ENCODE data around the gene DDIT3.
A peak's percentile ranks its signal among the peaks of the same experiment; 100 is the strongest.

DDIT3 gene

DNA sequence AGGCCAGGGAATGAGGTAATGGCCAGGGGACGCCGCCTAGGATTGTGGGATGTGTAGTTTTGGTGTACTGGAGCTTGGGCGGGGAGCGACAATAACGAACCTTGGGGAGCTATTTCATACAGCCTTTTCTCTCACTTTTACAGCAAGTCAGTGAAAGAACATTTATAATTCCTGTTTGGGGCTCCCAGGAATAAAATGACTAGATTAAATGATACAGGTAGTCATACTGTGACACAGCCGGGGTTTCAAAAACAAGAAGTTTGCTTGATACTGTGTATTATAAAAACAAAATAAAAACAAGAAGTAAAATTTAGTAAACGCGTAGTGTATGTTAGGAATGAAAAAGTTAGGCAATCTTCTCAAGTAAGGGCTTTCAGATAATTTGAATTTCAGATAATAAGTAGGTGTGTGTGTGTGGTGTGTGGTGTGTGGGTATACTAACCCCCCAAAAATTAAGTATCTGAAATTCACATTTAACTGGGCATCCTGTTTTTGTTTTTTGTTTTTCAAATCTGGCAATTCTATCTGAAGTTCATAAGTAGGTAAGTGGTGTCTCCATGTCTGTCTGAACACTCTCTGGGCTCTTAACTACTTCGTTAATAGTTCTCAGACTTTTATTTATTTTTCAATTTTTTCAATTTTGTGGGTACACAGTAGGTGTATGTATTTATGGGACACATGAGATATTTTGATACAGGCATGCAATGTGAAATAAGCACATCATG lies 27.1 kb upstream of the DDIT3 start:
- DNase-seq (ENCODE audit: low read depth), result no peak

DNA sequence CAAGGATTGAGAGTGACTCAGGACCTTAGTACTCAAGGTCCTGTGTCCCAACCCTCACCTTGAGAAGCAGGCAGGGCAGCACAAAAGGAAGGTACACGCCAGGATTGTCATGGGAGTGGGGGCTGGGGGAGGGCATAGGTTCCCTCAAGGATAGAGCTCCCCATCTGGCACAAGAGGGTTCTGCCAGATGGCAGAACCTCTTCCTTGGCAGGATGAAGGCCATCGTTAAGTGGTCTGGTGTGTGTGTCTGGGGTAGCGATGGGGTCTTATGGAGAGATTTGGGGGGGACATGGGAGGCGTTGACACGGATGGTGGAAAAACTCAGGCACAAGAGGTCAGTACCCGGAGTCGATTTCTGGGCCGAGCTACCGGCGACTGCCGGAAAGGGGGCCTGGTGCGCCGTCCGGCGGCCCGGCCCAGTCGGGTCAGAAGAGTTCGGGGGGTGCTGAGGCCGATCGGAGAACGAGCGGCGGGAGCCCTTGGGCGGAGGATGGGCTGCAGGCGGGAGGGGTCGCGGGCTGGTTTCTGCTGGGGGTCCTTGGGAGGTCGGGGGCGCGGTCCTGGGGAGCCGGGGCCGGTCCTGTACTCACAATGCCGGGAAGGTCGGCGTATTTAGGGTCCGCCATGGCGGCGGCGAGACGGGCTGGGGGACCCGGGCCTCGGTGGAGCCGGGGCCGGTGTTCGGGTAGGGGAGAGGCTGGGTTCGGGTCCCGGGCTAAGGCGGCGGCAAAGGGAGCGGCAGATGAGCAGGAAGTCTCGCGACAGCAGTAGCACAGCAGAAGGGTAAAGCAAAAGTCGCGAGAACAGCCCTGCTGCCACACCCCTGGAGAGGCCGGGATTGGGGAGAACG lies 26.3 kb upstream of the DDIT3 start, which contains the start of gene DCTN2:
Gene DCTN2 (minus strand): TSS at position 755 of the 850 bp plus-strand sequence. CDS start 129 bp downstream, at position 626.
- peak; percentile 92 for DNase-seq (ENCODE audit: low read depth)

DNA sequence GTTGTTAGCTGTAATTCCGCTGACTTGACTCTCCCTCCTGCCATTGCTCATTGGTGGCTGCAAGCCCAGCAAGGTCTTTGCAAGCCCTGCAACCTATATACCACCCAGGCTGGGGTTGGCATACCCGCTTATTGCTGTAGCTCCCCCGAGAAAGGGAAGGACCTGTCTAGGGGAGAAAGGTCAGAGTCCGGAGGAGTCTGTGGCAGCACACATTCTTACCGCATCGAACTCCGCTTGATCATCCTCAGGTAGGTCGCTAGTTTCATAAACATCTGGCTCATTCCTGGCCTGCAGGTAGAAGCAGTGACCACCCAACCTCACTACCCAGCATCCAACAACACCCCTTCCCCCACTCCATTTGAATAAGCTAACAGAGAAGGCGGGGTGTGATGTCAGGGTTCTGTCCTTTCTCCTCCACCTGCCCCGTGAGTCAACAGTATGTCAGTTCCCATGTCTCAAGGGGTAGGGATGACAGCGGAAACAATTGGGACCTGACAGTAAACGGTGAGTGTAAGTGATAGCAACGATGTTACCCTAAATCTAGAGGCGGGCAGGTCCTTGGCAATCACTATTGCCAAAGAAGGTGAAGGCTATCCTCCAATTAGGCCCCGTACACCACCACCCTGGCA lies 25.6 kb upstream of the DDIT3 start:
- DNase-seq (ENCODE audit: low read depth), result no peak

DNA sequence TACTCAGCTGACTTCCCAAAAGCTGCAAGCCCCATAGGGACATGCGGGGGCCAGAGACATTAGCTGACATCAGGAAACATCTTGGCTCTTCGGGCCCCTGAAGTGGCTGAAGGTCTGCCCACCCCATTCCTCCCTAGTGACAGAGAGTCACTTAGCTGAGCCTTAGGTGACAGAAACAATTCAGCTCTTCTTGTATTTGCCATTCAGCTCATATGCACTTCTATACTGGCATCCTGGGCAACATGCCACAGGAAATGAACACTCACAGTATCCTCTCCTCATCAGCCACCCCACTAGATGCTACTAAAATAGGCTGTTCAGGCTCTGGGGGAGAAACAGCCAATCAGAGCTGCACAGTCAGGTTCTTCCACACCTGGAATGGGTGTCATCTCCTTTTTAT lies 23.3 kb upstream of the DDIT3 start:
- no peak for DNase-seq (ENCODE audit: low read depth)

DNA sequence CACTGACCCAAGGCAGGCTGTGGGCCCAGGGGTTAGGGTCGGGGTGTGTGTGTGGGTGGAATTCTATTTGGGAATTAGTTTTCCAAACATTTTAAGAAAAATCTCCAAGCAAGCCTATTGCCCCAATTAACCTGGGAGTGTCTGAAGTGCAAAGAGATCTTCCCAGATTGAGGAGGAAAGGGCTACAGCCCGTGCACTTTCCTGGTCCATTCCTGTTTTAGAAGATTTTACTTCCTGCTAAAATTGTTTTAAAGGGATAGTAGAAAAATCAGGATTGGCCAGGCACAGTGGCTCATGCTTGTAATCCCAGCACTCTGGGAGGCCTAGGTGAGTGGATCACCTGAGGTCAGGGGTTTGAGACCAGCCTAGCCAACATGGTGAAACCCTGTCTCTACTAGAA lies 21.4 kb upstream of the DDIT3 start:
- DNase-seq (ENCODE audit: low read depth), result no peak

DNA sequence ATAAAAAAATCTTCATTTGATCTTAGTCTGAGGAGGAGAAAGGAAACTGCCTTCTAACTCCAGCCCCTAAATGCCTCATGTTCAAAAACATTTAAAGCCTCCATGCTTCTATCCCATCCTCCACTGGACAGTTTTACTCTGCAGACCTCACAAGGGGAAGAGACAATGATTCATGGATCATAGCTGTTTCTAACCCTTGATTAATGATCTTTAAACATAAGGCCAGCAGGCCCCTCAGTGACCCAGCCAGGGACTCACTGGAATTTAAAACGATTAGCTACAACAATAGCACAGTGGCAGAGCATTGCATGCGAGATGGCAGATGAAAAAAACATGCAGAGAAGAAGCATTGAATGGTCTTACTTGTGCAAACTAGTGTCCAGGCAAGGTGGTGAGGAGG lies 20.7 kb upstream of the DDIT3 start:
- no peak for DNase-seq (ENCODE audit: low read depth)

DNA sequence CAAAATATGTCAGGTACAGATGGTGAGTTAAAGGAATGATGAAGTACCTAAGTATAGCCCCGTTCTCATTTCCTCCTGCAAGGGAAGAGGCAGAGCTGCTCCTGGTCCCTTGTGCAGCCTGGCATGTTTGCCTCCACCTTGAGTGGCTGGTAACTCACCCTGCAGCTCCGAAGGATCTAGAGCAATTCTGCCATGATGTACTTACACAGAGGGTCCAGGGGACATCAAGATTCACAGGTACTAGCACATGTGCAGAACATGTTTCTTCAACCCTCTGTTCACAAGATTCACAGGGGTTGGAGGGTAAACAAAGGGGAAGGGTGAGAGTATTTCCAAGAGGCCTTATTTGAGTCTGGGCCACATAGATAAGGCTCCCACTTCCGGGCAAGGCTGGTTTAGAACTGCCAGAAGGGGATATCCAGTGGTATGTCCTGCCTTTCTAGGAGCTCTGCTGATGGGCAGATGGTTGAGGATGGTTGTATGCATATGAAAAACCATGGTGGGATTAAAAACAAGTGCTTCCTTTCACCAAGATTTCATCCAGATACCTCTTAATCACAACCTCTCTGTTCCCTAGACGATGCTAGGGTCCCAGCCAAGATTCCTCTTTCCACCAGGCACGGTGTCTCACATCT lies 18.9 kb upstream of the DDIT3 start:
- no peak for DNase-seq (ENCODE audit: low read depth)

DNA sequence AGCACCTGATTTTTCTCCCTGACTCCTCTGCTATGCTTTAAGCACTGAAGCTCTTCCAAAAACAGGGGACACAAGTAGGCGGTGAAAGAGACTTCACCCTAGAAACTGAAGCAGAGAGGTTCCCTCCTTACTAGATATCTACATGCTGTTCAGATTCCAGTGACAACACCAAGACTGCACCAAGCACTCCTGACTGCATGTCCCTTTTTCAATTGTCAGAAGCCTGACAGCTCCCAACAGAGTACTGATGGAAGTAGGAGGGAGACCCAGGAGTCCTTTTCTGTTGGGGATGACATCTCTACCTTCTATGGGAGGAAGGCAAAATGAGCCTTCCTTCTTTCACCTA lies 16.3 kb upstream of the DDIT3 start:
- no peak for DNase-seq (ENCODE audit: low read depth)

DNA sequence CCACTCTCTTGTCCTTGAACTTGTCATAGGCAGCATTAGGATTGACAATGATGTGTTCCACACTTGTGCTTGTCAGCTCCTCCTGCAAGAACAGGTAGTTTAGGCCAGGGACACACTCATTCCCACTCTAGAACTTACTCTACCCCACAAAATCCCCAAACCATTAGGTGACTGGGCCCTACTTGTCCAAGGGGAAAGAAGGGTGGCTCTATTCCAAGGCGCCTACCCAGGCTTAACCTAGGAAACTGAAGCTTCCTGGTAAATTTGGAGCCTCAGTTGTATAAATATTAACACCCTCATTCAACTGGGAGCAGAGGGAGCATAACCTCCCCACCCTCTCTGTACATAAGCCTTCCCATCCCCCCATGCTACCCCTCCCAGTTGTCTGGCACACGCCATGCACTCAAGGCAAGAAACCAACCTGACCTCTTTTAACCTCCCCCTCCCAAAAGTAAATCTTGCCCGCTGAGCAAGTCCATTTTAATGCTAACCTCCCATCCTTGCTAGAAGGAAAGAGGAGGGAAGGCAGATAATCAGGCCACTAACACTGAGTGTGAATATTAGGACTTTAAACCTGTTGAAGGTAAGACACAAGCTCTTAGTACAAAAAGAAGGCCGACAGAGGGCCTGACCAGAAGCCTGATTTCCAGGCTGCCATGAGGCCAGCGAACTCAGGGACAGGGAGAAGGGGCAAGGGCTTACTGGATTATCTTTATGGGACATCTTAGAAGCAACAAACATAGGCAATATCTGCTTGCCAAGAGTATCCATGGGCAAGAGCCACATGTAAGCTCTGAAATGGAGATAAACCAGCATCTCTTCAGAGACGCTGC lies 15.7 kb upstream of the DDIT3 start:
- DNase-seq (ENCODE audit: low read depth), result no peak

DNA sequence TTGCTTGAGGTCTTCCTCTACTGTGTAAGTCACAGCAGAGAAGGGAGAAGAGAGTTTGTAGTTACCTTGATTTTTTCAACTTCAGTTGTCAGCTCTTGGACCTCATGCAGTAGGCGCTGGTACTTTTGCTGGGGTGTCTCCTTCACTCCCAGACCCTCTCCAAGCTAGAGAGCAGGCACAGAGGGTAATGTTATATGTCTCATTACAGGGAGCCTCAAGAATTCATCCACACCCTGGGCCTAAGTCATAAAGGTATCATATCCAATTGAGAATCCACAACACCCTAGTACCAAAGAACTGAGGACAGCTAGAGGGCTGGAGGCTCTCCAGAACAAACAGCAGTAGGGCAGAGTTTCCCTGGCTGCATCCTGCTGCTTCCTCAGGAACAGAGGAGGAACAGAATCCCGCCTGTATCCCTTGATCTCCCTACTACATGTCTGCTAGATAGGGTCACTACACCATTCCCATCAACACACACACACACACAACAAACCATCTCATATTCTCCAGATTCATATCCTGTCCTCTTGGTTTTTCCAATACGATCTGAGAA lies 14.8 kb upstream of the DDIT3 start:
- DNase-seq (ENCODE audit: low read depth), result no peak

DNA sequence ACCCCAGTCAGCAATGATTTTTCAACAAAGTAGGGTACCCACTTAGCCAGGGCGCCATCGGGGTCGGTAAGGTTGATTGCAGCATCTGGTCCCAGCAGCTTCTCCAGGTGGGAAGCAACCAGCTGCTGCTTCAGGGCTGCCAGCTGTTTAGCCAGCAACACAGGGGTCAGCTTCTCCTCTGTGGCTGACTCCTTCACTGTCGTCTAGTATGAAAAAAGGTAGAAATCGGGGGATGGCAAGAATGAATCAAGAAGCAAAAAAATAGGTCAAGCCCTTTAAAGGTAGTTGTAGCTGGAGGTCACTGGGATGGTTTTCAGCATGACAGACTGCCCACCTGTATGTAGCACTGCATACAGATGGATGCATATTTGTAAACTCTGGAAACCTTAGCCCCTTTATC lies 13.9 kb upstream of the DDIT3 start:
- DNase-seq (ENCODE audit: low read depth), result no peak

DNA sequence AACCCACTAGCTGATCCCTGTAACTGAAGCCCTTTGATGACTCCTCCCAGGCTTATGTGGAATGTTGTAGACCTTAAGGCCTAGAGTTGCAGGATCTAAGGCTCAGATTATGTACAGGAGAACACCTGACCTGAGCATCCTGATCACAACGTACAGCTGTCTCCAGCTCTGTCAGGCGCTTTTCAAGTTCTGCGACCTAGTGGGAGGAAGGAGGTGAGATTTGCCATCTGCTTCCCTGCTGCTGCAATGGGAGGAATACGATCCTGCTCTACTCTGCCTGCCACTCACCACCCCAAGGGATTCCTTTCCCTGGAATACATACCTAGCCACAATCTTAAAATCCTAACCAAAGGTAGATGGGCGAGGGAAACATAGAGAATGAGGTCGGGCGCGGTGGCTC lies 12.8 kb upstream of the DDIT3 start:
- DNase-seq (ENCODE audit: low read depth), result no peak

DNA sequence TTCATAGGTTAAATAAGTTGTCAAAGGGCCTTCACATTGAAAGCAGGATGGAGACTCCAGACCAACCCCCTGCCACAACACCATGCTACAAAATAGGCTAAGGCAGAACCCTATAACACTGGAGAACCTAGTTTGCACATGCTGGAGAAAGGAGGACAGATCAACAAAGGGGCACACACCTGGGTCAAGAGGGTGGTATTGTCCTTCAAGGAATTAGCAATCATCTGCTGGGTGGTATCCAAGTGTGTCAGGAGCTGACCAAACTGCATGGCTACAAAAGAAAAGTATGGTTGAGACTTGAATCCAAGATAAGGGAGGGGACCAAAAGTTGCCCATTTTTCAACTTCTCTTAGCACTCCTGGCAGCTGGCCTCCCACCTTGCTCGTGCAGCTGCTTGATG lies 11.5 kb upstream of the DDIT3 start:
- no peak for DNase-seq (ENCODE audit: low read depth)

DNA sequence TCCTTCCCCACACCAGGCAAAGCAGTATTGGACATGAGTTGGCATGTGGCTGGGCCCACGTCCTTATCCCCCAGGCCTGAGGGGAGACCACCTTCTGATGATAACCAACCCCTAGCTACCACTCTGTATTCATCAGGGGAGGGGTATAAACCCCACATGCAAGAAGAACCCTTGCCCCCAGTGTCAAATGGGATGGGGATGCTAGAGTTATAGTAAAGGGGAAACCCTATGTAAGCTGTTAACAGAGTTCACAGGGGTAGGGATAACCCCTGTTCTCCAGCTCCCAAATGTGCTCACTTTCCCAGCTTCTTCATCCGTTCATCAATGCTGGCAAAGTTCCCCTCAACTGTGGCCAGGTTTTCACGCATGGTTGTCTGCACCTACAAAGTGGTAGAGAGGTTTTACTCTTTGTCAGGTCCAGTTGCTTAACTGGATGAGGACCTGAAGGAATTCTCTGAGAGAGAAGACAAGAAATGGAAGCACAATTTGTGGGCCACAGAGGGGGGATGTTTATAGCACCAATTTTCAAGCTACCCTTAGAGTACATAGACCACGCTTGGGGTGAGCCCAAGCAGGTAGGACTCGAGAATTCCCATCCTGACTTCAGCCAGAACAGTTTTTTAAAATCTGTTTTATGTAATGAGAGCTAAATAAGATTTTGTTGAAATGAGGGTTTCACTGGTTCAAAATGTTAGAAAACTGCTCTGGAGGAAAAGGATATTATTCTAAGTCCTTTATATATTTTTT lies 10.3 kb upstream of the DDIT3 start:
- no peak for DNase-seq (ENCODE audit: low read depth)

DNA sequence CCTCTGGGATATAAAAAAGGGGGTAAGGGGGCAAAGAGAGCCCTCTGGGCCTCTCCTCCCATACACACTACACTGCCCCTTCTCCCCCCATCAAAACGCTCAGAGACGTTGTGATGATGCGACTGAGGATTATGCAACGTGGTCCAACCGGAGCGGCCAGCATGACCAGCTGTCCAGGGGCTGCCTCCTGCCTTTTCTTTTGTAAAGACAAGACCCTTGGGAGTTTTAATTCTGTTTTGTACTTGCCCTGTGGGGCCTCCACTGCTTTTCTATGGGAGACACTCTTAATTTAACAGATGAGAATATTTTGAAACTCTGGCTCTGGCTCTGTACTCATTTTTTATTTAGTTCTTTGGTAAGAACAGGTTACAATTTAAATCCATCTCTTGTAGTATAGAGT lies 9.5 kb upstream of the DDIT3 start:
- DNase-seq (ENCODE audit: low read depth), result no peak

DNA sequence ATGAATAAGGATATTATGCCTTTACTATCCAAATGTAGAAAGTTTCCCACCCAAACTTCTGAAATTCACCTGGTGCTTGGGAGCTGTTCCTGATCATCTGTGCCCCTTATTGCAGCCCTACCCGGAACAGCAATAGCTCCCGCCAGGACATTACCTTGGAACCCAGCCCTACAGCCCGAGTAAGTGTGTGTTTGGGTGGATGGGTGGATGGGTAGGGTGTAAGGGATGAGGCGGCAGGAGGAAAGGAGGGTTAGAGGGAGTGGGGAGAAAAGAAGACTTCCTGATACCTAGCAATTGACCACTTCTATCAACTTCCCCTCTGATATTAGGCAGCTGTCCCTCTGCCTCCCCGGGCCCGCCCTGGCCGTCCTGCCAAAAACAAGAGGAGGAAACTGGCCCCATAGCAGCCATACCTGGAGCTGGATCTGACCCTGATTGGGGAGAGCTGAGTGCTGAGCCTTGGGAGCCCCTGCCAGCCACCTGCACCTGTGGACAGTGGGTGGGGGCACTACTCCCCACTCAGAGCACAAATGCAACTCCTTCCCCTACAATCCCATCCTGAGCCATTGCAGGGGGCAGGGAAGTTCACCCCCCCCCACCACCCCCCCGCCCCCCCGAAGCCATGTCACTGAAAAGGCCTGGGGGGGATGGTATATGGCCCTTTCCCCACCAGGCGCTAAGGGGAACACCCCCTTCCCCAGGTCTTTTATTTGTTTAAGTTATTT lies 8.7 kb upstream of the DDIT3 start:
- DNase-seq (ENCODE audit: low read depth), result no peak

DNA sequence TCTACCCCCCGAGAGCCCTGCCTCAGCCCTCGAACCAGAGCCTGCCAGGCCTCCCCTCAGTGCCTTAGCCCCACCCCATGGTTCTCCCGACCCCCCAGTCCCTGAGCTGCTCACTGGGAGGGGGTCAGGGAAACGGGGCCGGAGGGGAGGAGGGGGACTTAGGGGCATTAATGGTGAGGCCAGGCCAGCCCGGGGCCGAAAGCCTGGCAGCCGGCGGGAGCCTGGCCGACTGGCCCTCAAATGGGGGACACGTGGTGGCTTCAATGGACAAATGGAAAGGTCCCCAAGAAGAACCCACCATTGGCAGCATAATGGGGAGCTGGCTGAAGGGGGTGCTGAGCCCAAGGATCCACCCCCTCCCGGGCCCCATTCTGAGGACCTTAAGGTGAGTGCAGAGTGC lies 7.9 kb upstream of the DDIT3 start:
- DNase-seq (ENCODE audit: low read depth), result no peak

DNA sequence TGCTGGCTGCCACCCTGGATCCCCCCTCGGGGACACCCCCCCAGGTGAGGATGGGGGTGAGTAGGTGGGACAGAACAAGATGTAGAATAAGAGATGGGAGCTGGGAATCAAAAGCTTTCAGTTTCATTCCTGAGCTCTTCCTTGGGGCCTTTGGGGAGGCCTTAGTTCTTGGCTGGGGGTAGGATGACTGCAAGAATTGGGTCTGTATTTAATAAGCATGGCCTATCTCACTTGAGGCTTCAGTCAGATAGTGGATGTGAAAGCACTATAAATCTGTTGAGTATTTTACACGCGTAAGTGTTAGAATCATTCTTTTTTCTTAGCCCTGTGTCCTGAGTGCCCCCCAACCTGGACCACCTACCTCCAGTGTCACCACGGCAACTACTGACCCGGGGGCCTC lies 6.9 kb upstream of the DDIT3 start:
- no peak for DNase-seq (ENCODE audit: low read depth)

DNA sequence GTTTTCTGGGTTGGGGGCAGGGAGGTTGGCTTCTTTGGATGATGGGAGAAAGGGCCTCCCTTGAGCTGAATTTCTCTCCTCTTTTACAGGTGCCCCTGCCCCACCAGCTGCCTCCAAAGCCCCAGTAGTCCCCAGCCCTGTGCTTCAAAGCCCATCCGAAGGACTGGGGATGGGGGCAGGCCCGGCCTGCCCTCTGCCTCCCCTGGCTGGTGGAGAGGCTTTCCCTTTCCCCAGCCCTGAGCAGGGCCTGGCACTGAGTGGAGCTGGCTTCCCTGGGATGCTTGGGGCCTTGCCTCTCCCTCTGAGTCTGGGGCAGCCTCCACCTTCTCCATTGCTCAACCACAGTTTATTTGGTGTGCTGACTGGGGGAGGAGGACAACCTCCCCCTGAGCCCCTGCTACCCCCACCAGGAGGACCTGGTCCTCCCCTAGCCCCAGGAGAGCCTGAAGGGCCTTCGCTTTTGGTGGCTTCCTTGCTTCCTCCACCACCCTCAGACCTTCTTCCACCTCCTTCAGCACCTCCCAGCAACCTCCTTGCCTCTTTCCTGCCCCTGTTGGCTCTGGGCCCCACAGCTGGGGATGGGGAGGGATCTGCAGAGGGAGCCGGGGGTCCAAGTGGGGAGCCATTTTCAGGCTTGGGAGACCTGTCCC lies 6.3 kb upstream of the DDIT3 start:
- DNase-seq (ENCODE audit: low read depth), result no peak
